ENCODE results near the gene ATP5F1B. TPM values are rescaled to one million over a fixed set of nuclear protein-coding genes. Genes with fewer than 3 reads are reported as not detected.

ATP5F1B gene
- total and polyA plus RNA-seq, 9 of the 15 experiments (the other 6 are each of a cell fraction or from before 2014, with no cell fraction given): 908 to 3,125 (median 1,482) TPM

- TF ChIP-seq YY1 (IDR thresholded peaks at IDR 0.05; ENCODE audit: borderline replicate concordance in 1 of 3, control insufficient read depth in 1 of 3, extremely low read depth in 1 of 3, insufficient read depth in 3 of 3, insufficient read length in 1 of 3, insufficient replicate concordance in 2 of 3, low read depth in 1 of 3, low read length in 2 of 3) (peak in 1 of 3 experiments; percentile 30), HDAC1 (IDR thresholded peaks at IDR 0.05) (0 out of 4 replicates have a peak, but pooled peaks of 1 of the 2 experiments have one; percentile 45), ZNF165 (CRISPR knock-in tag; IDR thresholded peaks at IDR 0.05; ENCODE audit: borderline replicate concordance) (no peak), FOXP1 (CRISPR knock-in tag; IDR thresholded peaks at IDR 0.05) (0 out of 2 replicates have a peak, but pooled peaks have one; percentile 90), CEBPG (CRISPR knock-in tag; IDR thresholded peaks at IDR 0.05) (0 out of 2 replicates have a peak, but pooled peaks have one; percentile 8), CEBPG (tag; conservative IDR thresholded peaks at IDR 0.05 in 1 of 2, IDR thresholded peaks at IDR 0.05 in 1 of 2) (no peak), ZBTB11 (CRISPR knock-in tag; IDR thresholded peaks at IDR 0.05) (no peak), NR1H2 (CRISPR knock-in tag; IDR thresholded peaks at IDR 0.05) (peak; percentile 68; the same call in 1 of the 2 replicates), TFAM (CRISPR knock-in tag; conservative IDR thresholded peaks at IDR 0.05) (no peak), ELF2 (CRISPR knock-in tag; IDR thresholded peaks at IDR 0.05) (no peak), SRSF9 (IDR thresholded peaks at IDR 0.05; ENCODE audit: borderline replicate concordance, low read depth, low read length) (no peak), SMAD3 (CRISPR knock-in tag; conservative IDR thresholded peaks at IDR 0.05) (no peak)
Observed at GRCh38 chr12:56645201-56645716, 525 bp downstream of the ATP5F1B start (continued).
